ENCODE data around the gene SERP2.

GRCh38 chr13:44359983-44360375 is 13.6 kb upstream of the SERP2 start:
- TF ChIP-seq CTCF (IDR thresholded peaks at IDR 0.05; ENCODE audit: low read depth, low read length) (no peak), EZH2phosphoT487 (IDR thresholded peaks at IDR 0.05; ENCODE audit: low read depth) (no peak)
